Left lung (tissue), 10 donors: ENCODE measurements around the gene TLCD5. TPM values are rescaled to one million over a fixed set of nuclear protein-coding genes. Genes with fewer than 3 reads are reported as not detected.

Source experiments
- ATAC-seq: fragments of 200-7000 bp; cut with Tn5 transposase; one replicate; pipeline ENCODE4 v1.9.1; 2020; ENCODE audit warnings: moderate library complexity
- DNase-seq, 4 donors: peaks; one replicate each; pipeline ENCODE4 v3.0.0-alpha.2; 2013 to 2020
- H3K27ac ChIP-seq, 2 donors: fragments of 200-600 bp; sonication (generic) in 1 of 2; one replicate each; pipeline versions ENCODE4 v1.5.0 to v1.8.0; 2020 to 2021
- H3K27me3 ChIP-seq, 2 donors: fragments of 200-600 bp; sonication (generic) in 1 of 2; one replicate each; pipeline versions ENCODE4 v1.5.0 to v1.8.0; 2020 to 2021
- H3K36me3 ChIP-seq, 2 donors: fragments of 200-600 bp; sonication (generic) in 1 of 2; one replicate each; pipeline versions ENCODE4 v1.5.0 to v1.8.0; 2020 to 2021
- H3K4me1 ChIP-seq, 2 donors: fragments of 200-600 bp; one replicate each; pipeline ENCODE4 v1.8.0; 2021
- H3K4me3 ChIP-seq, 2 donors: fragments of 200-600 bp; sonication (generic) in 1 of 2; one replicate each; pipeline versions ENCODE4 v1.5.0 to v1.8.0; 2020 to 2021; ENCODE audit warnings: mild to moderate bottlenecking in 1 of 2
- H3K9me3 ChIP-seq, 2 donors: fragments of 200-600 bp; sonication (generic) in 1 of 2; one replicate each; pipeline versions ENCODE4 v1.5.0 to v1.8.0; 2020 to 2021
- intact Hi-C, 2 donors: fragments of 100-400 bp; cut with DNase I; formaldehyde crosslinking; loops; one replicate each; pipeline versions ENCODE4 v1.11.2 to v1.14.2; 2022
- polyA plus RNA-seq, 6 donors: library from polyadenylated mRNA; unstranded; fragments of 120-200 nt; gene quantifications; one replicate each; pipeline ENCODE4 v1.2.1, GENCODE V29; 2013; ENCODE audit not compliant: insufficient read length in 6 of 6
- total RNA-seq, 2 donors: library from RNA; stranded (reverse); fragmentation: NEBNext Ultra II Directional; extraction: Animal tissue kit (Norgen Biotek cat#: 25700); gene quantifications; one replicate each; pipeline ENCODE4 v1.2.1, GENCODE V29; 2021
- TF ChIP-seq, protein P1 (sequence below), 2 donors: fragments of 200-600 bp; sonication (generic) in 1 of 2; IDR thresholded peaks; one replicate each; pipeline versions ENCODE4 v1.5.0 to v1.8.0; 2021; ENCODE audit warnings: antibody characterized with exemption in 2 of 2
- donor health status: DM: no; HTN: yes; CAD: no.
- donor health status: DM: no; HTN: no; CAD: no.

Gene TLCD5
- total and polyA plus RNA-seq, 8 donors: 5.2 to 19.0 (median 17.2) TPM

DNA sequence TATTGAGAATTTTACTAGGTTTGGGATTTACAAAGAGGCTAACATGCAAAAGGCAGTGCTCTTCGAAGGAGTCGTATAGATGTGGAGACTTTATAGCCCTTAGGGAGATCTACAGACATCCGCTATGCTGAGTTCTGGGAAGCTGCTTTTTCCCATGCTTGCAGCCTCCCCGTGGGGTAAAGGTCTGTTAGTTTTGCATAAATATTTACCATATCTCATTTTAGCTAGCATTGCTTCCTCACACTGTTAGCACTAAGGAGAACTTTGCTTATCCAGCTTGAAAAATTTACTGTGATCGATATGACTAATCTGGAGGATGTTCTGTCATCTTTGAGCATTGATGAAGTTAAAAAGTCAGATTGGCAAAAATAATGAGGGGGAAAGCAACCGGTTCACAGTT, 29.7 kb downstream of the TLCD5 start:
- H3K4me1 ChIP-seq: peaks cover 0 to 7% of the 10 kb centered on the region in 2 donors
- no peak overlapping the region for H3K4me3 ChIP-seq
- intact Hi-C loops: no loop called here
- TF ChIP-seq, protein P1, sequence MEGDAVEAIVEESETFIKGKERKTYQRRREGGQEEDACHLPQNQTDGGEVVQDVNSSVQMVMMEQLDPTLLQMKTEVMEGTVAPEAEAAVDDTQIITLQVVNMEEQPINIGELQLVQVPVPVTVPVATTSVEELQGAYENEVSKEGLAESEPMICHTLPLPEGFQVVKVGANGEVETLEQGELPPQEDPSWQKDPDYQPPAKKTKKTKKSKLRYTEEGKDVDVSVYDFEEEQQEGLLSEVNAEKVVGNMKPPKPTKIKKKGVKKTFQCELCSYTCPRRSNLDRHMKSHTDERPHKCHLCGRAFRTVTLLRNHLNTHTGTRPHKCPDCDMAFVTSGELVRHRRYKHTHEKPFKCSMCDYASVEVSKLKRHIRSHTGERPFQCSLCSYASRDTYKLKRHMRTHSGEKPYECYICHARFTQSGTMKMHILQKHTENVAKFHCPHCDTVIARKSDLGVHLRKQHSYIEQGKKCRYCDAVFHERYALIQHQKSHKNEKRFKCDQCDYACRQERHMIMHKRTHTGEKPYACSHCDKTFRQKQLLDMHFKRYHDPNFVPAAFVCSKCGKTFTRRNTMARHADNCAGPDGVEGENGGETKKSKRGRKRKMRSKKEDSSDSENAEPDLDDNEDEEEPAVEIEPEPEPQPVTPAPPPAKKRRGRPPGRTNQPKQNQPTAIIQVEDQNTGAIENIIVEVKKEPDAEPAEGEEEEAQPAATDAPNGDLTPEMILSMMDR (IDR thresholded peaks at IDR 0.05): no peak
- no peaks in the 10 kb centered on the region for H3K9me3 ChIP-seq
- no peak overlapping the region for H3K27ac ChIP-seq
- ATAC-seq (no peak), DNase-seq (peak in 2 of 4 donors; percentile 31 to 36)
- no peaks in the 10 kb centered on the region for H3K36me3 ChIP-seq
- H3K27me3 ChIP-seq: peaks cover 0 to 74% of the 10 kb centered on the region in 2 donors

DNA sequence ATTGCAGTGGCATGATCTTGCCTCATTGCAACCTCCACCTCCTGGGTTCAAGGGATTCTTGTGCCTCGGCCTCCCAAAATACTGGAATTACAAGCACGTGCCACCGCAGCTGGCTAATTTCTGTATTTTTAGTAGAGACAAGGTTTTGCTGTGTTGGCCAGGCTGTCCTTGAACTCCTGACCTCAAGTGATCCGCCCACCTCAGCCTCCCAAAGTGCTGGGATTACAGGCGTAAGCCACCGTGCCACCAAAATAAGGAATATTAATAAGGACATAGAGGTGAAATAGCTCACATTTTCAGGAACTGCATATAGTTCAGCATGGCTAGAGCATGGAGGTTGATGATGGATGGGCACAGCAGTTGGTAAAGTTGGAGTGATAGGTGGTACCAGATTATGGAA, 32.5 kb downstream of the TLCD5 start:
- no peak overlapping the region for H3K27ac ChIP-seq
- H3K4me3 ChIP-seq: no peak overlapping the region
- ATAC-seq (no peak), DNase-seq (no peak)
- no peaks in the 10 kb centered on the region for H3K36me3 ChIP-seq
- TF ChIP-seq, protein P1 (IDR thresholded peaks at IDR 0.05): no peak
- intact Hi-C loops: no loop called here
- no peaks in the 10 kb centered on the region for H3K9me3 ChIP-seq
- H3K27me3 ChIP-seq: peaks cover 0 to 63% of the 10 kb centered on the region in 2 donors
- peaks cover 0 to 9% of the 10 kb centered on the region in 2 donors for H3K4me1 ChIP-seq

DNA sequence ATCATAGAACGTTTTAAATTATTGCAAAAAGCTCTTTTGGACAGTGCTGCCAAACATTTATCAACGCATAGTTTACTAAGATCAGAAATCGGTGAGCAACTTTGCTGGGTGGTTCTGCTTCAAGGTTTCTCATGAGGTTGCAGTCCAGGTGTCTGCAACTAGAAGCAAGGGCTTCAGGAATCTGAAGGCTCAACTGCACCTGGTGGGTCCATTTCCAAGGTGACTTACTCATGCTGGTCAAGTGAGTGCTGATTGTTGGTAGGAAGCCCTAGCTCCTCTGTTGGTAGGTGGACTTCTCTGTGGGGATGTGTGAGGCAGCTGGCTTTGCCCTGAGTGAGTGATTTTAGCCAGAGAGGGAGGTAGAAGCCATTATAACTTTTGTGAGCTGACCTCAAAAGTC, 33.6 kb downstream of the TLCD5 start:
- Histone ChIP-seq H3K9me3 (no peaks in the 10 kb centered on the region), H3K27ac (no peak overlapping the region), H3K4me3 (no peak overlapping the region), H3K4me1 (peaks cover 0 to 9% of the 10 kb centered on the region in 2 donors), H3K27me3 (peaks cover 0 to 55% of the 10 kb centered on the region in 2 donors), H3K36me3 (no peaks in the 10 kb centered on the region)
- intact Hi-C loops: no loop called here
- TF ChIP-seq, protein P1 (IDR thresholded peaks at IDR 0.05): no peak
- no peak for DNase-seq
- no peak for ATAC-seq

DNA sequence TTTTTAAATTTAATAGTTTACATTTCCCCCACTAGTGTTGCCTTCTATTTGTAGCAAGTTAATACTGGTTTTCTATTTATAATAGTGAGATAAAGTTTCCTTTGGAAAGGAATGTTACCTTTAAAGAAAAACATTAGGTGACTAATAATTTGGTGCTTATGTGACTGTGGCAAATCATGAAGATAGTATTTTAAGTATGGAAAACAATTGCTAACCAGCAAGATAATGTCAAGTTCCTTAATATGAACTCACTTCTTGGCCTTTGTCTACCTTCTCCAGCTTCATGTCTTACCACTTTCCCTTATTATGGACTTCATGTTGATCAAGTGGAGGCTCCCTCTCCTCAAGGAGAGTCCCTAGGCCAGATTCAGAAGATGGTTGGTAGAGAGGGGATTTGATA, 38.3 kb downstream of the TLCD5 start:
- no peaks in the 10 kb centered on the region for H3K9me3 ChIP-seq
- TF ChIP-seq, protein P1 (IDR thresholded peaks at IDR 0.05): no peak
- H3K4me3 ChIP-seq: no peak overlapping the region
- peaks cover 0 to 18% of the 10 kb centered on the region in 2 donors for H3K27me3 ChIP-seq
- ATAC-seq (no peak), DNase-seq (no peak)
- no peaks in the 10 kb centered on the region for H3K36me3 ChIP-seq
- no peak overlapping the region for H3K27ac ChIP-seq
- peaks cover 0 to 5% of the 10 kb centered on the region in 2 donors for H3K4me1 ChIP-seq
- intact Hi-C loops: no loop called here

DNA sequence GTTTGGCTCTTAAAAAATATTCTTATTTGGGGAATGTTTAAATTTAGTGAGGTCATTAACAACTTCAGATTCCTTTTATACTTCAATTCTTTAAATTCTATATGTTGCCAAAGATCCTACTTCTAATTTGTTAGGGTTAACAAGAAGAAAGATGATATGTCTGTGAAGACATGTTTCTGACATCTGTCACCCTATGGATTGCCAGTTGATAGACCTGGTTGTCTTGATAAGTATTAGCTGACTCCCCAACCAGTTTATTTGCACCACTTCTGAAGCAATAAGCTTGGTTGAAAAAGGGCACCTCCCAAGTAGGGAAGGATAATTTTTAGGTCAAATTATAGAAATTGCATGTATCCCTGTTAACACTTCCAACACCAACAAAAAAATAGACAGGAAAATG, 40.4 kb downstream of the TLCD5 start:
- H3K4me1 ChIP-seq: peaks cover 0 to 5% of the 10 kb centered on the region in 2 donors
- DNase-seq (no peak), ATAC-seq (no peak)
- no peaks in the 10 kb centered on the region for H3K36me3 ChIP-seq
- peaks cover 0 to 8% of the 10 kb centered on the region in 2 donors for H3K27me3 ChIP-seq
- H3K27ac ChIP-seq: no peak overlapping the region
- no peak overlapping the region for H3K4me3 ChIP-seq
- TF ChIP-seq, protein P1 (IDR thresholded peaks at IDR 0.05): no peak
- no peaks in the 10 kb centered on the region for H3K9me3 ChIP-seq
- intact Hi-C loops: no loop called here
